HTERT RPE-1 (cell line): ENCODE measurements around the gene ALOX5.

Source experiments
- in situ Hi-C: fragments of 300-500 bp; cut with MboI; formaldehyde crosslinking; loops from 4 replicates; pipeline ENCODE4 v1.14.3; 2020; ENCODE audit warnings: low sequenced_read_pairs

ALOX5 gene

DNA sequence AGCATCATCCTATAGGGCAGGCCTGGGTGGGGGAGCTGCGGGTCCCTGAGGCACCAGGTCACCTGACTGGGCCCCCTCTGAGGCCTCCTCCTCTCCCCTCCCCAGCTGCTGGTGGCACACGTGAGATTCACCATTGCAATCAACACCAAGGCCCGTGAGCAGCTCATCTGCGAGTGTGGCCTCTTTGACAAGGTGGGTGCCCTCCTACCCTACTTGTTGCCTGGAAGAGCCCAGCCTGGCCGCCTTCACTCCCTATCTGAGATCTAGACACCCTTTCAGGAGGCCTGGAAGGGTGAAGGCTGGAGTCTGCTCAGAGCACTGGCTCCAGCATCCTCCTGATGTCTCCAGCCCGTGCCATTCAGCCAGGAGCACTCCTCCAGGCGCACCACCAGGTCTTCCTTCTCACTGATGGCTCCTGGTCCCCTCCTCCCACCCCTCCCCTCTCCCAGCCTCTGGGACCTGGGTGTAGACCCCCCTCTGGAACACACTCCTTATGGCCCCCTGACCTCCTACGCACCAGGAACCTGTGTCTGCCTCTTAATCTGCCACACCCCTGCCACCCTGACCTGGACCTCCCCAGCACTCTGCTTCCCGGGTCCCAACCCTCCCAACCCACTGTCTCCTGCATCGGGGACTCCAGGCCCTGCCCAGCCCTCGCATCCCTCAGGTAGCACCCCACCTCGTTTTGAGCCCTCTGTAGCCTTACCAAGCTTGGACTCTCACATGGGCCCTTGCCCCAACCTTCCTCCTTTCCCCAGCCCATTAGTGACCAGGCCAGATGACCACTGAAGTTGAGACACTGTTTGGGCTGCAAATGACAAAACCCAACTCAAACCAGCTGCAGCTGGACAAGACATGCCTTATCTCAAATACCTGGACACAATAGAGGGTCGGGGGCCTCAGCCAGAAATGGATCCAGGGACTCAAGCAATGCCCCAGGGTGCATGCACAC lies 67.5 kb downstream of the ALOX5 start:
- in situ Hi-C loops: no loop called here

DNA sequence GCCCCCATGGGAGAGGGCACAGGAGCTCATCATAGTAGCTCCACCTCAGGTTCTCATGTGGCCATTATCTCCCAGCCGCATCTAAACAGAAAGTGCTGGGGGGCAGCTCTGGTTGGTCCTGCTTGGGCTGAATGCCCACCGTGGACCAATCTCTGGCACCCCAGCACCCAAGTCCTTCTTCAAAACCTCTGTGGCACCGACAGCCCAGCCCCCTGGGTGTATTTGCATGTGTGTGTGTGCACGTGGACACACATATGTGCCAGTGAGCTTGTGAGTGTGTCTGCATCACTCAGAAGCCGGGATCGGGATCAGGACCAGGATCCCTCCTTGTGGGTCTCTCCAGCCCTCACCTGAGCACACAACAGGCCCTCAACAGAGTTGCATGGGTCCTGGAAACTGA lies 68.2 kb downstream of the ALOX5 start:
- in situ Hi-C loops: no loop called here

- in situ Hi-C loops: no loop called here
These were observed 68.6 kb downstream of the ALOX5 start for GRCh38 chr10:45442662-45443061.

DNA sequence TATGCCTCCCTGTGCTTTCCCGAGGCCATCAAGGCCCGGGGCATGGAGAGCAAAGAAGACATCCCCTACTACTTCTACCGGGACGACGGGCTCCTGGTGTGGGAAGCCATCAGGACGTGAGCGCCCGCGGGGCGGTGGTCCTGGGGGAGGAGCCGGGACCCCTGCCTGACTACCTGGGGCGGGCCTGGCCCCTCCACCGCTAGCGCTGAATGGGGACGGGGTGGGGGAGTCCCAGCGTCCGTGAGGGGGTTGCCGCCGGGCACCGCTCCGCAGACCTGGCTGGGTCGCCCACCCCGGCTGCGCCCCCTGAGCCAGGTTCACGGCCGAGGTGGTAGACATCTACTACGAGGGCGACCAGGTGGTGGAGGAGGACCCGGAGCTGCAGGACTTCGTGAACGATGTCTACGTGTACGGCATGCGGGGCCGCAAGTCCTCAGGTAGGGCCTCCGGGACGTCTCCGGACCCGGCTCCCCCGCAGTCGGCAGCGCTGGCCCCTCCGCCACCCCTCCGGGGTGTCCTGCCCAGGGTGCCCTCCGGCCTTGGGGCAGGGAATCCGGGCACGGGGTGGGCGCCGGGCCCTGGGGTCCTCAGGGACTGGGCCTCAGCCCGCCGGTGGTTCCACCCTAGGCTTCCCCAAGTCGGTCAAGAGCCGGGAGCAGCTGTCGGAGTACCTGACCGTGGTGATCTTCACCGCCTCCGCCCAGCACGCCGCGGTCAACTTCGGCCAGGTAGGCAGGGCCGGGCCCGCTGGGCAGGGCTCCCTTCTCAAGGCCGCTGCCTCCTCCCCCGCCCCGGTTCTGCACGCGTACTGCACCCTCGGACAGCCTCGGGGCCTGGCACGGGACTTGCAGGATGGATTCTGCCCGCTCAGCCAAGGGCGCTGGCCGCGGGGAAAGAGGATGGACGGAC lies 69.3 kb downstream of the ALOX5 start:
- in situ Hi-C loops: no loop called here

DNA sequence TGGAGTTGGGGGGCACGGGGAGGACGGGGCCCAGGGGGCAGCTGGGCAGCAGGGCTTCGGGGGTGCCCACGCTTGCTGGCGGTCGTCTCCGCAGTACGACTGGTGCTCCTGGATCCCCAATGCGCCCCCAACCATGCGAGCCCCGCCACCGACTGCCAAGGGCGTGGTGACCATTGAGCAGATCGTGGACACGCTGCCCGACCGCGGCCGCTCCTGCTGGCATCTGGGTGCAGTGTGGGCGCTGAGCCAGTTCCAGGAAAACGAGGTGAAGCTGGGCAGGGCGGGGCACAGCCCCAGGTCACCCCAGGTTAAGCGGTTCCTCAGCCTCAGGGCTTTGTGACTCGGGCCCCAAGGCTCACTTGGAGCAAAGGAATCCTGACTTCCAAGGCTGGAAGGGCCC lies 70.0 kb downstream of the ALOX5 start:
- in situ Hi-C loops: no loop called here

GRCh38 chr10:45444976-45445898 lies 71.2 kb downstream of the ALOX5 start:
- in situ Hi-C loops: no loop called here

DNA sequence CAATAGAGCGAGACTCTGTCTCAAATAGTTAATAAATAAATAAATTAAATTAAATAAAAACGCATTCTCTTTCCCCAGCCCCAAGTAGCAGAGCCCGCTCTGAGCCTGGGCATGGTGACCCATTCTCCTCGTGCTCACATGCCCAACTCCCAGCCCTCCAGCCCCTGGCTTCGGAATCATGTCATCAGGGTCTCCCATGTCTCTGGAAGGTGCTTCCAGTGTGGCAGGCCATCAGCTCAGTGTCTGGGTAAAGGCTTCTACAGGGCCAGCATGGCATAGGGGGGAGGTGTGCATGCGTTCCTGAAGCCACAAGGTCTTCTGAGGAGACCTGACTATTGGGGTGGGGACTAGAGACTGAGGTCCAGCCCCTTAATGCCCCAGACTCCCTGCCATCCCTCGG lies 72.8 kb downstream of the ALOX5 start:
- in situ Hi-C loops: no loop called here

DNA sequence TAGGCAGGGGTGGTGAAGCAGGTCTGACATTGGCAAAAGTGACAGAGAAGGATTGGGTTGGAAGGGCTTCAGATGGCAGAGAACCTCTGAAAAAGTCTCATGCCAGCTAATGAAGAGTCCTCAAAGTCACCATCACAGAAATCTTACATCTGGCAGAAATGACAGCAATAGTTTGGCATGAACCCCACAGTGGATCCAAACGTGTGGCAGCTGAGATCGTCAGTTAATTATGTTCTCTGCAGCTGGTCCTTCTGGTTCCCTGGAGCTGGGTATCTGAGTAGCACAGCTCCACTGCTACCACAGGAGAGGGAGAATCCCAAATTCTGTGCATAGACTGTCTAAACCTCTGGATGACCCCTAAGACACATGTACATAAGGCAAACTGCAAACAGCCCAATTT lies 73.4 kb downstream of the ALOX5 start:
- in situ Hi-C loops: no loop called here

- in situ Hi-C loops: no loop called here
These were observed 76.8 kb downstream of the ALOX5 start for GRCh38 chr10:45450866-45451265.

DNA sequence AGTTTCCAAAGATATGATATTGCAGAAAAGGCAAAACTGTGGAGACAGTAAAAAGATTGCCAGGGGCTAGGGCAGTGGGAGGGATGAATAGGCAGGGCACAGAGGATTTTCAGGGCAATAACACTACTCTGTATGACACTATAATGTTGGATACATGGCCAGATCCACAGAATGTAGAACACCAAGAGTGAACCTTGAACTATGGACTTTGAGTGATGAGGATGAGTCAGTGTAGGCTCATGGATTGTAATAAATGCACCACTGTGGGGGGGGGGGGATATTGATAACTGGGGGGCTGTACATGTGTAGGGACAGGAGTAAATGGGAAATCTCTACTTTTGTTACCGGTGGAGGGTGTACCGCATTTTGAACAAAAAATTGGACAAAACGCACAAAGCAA lies 77.4 kb downstream of the ALOX5 start:
- in situ Hi-C loops: no loop called here

DNA sequence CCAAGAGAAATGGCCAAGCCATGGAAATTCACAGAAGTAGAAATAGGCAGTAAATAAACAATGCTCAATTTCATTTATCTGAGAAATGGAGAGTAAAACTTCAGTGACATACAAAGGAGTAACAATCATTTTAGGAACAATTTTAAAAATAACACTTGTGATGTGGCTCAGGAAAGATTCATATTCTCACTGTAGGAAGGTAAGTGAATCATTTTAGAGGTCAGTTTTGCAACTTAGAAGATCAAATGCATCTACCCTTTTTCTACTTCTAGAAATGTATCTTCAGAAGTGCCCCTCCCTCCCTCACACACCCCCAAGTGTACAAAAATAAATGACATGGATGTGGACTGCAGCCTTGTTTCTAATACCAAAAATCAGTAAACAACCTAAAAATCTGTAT lies 78.3 kb downstream of the ALOX5 start:
- in situ Hi-C loops: no loop called here

GRCh38 chr10:45452743-45453452 lies 78.9 kb downstream of the ALOX5 start:
- in situ Hi-C loops: no loop called here

- in situ Hi-C loops: no loop called here
These were observed 79.7 kb downstream of the ALOX5 start for GRCh38 chr10:45453639-45454255.

DNA sequence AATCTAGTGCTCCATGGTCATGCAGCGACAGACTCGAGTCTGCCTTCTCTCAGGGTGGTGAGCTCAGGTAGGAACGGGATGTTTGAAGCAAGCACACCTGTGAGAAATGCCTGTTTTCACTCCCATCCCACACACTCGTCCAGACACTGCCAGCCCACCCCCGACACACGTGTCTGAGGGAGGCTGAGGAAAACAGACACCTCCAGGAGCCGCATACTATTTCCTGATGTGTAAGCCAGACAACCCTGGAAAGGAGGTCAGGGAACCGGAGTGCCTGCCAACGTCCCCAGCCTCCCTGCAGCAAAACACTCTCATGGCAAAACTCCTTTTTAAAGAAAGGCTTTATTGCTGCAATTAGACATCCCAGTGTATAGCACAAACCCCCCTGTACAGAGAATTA lies 80.2 kb downstream of the ALOX5 start:
- in situ Hi-C loops: no loop called here

GRCh38 chr10:45454859-45455258 lies 80.8 kb downstream of the ALOX5 start:
- in situ Hi-C loops: no loop called here

DNA sequence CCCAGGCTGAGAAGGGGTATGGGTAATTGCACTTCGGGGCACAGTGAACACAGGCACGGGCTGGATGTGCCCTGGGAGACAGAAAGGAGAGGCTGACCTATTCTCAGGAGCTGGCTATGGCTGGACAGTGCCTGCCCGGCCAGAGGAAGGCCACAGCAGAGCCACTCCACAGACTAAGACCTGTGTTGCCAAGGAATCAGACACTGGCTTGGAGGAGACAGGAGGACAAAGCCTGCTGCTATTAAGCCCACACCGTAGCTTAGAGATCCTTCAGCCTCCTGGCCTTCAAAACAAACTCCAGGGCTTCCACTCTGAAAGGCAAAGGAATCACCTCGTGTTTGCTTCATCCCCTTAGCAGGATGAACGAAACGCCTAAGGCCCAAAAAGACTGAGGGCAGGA lies 82.2 kb downstream of the ALOX5 start:
- in situ Hi-C loops: no loop called here

DNA sequence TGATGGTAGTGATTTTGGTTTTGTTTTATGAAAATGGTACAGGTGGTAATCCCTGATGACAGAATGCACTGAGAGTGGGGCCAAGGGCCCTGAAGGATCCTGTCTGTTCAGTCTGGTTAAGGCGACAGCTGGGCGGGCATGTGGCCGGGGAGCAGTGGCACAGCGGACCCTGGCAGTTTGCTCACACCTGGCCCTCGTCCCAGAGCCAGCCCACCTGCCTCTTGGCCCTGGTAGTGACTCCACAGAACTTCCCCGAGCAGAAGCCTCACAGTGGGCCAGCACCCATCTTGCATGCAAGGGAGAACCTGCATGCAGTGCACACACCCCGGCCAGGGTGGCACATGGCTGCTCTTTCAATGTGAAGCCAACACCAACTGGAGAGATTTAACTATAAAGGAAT lies 82.8 kb downstream of the ALOX5 start:
- in situ Hi-C loops: no loop called here

GRCh38 chr10:45457487-45457886 lies 83.5 kb downstream of the ALOX5 start:
- in situ Hi-C loops: no loop called here

GRCh38 chr10:45460235-45460878 lies 86.3 kb downstream of the ALOX5 start:
- in situ Hi-C loops: no loop called here
